HG02763 (cell line): ENCODE results near the gene ANXA8.
A peak's percentile ranks its signal among the peaks of the same experiment; 100 is the strongest.
"Not testable (repeated sequence)": the region's sequence is repeated elsewhere in the genome, so short reads cannot be mapped to it uniquely, and the experiment has no call there.

ENCODE experiments used
- ATAC-seq: cut with Tn5 transposase; IDR thresholded peaks from one replicate; pipeline ENCODE4 v1.9.1; 2021; ENCODE audit warnings: mild to moderate bottlenecking, moderate library complexity; ENCODE audit not compliant: unreplicated experiment

ANXA8 gene

DNA sequence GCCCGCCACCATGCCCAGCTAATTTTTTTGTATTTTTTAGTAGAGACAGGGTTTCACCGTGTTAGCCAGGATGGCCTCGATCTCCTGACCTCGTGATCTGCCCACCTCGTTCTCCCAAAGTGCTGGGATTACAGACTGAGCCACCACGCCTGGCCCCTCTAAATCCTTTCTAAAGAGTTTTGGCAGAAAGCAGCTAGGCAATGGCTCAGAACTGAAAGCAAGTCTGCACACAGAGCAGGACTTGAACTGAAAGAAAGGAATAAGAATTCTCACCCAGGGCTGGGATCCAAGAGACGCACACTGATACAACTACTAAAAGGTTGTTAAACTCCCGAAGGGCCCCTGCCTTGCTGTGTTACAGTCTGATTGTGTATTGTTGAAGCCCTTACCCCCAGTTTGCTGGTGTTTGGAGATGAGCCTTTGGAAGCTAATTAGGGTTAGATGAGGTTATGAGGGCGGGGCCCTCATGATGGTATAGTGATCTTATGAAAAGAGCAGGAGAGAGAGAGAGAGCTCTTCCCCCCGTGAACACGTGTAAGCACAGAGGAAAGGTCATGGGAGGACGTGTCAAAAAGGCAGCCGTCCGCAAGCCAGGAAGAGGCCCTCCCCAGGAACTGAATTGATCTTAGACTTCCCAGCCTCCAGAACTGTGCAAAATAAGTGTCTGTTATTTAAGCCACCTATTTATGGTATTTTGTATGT is 18.5 kb downstream of the ANXA8 start:
- ATAC-seq, result not testable (repeated sequence)

DNA sequence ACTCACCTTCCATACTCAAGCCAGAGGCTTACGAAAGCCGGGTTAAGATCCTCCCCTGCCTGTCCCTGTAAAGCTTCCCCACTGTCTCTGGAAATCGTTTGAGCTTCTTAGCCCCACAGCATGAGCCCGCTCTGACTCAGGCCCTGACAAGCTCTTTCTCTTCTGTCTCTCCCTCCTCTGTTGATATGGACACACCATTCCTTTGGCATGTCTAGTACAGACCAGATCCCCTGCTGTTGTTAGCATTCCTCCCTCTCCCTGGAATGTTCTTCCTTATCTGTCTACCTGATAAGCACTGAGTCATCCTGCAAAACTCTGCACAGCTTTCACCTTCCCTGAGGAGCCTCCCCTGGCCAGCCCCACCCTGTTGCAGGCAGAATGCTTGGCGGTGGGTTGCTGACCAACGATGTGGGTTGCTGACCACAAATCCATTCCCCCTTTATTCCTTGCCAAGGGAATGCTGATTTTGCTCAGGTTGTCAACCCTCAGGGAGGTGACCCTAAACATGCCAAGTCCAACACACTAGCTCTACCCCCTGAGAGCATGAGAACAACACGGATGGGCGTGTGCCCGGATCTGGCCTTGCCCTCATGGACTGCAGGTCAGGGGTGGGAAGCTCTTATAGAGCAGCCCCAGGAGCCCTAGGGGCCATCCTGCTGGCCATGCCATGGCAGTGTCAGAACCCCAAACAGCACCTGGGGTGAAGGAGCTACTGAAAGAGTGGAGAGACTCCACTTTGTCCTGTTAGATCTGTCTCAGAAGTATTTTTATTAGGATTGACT is 21.1 kb downstream of the ANXA8 start:
- not testable (repeated sequence) for ATAC-seq

DNA sequence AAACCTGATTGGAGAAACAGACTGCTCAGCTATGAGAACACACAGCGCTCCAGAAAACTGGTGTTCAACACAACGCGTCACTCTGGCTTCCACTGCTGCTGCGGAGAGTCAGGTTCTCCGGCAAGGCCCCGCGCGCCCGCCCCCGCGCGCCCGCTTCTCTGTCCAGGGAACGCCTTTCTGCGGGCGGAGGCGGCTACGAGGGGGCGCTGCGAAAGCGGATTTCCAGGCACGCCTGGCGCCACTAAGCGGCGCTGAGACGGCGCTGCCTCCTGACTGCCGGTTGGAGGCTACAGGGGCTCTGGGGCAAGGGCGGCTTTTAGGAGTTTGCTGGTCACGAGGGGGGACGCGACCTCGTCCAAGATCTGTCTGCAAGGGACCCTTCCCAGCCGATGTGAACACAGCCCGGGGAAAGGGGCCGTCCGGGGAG is 22.6 kb downstream of the ANXA8 start:
- peak; percentile 61 for ATAC-seq

GRCh38 chr10:47458466-47459154 is 25.3 kb downstream of the ANXA8 start:
- no peak for ATAC-seq

GRCh38 chr10:47457826-47458225 is 26.1 kb downstream of the ANXA8 start:
- no peak for ATAC-seq

DNA sequence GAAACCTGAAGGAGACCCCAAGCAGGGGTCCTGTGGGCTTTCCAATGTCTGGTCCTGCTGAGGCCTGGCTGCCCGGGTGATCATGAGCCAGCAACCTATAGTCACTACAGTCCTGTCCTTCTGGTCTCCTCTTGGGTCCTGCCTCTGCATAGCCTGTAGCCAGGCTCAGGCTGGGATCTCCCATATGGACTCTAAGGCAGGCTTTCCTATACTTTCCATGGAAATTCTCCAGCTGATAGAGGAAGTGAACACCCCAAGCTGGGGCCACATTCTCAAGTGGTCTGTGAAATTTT is 26.4 kb downstream of the ANXA8 start:
- no peak for ATAC-seq

- no peak for ATAC-seq
Measured at GRCh38 chr10:47456794-47457527, 27.0 kb downstream of the ANXA8 start.

DNA sequence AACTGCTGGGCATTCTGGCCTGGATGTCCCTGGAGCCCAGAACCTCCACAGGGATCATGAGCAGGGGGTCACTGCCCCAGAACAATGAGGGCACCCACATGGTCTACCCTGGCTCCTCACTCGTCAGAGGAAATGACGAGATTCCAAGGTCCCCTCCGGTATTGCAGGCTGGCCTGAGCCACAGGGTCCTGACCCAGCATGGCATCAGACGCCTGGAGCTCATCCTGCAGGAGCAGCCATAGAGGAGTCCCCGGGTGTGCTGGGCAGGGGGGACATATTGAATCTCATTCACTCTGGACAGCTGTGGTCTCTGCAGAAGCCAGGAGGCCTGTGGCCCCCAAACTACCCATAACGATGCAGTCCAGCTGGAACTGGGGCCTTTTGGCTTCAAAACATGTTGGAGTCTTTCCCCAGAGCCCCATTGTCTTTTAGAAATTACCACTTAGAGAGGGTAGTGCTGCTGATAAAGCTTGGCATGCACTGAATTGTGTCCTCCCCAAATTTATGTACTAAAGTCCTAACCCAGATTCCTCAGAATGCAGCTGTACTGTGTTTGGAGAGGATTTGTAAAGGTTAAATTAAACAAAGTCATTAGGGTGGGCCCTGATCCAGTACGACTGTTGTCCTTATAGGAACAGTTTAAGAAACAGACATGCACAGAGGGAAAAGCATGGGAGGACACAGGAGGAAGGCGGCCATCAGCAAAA is 27.7 kb downstream of the ANXA8 start:
- ATAC-seq, result no peak

- ATAC-seq, result not testable (repeated sequence)
Measured at GRCh38 chr10:47455350-47456078, 28.4 kb downstream of the ANXA8 start.

DNA sequence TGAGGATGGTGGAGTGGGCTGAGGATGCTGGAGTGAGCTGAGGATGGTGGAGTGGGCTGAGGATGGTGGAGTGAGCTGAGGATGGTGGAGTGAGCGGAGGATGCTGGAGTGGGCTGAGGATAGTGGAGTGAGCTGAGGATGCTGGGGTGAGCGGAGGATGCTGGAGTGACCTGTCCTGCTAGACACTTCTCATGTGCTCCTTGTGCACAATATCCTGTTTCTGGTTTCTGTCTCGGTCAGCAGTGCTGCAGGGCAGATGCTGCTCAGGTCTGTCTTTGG is 29.2 kb downstream of the ANXA8 start:
- no peak for ATAC-seq

DNA sequence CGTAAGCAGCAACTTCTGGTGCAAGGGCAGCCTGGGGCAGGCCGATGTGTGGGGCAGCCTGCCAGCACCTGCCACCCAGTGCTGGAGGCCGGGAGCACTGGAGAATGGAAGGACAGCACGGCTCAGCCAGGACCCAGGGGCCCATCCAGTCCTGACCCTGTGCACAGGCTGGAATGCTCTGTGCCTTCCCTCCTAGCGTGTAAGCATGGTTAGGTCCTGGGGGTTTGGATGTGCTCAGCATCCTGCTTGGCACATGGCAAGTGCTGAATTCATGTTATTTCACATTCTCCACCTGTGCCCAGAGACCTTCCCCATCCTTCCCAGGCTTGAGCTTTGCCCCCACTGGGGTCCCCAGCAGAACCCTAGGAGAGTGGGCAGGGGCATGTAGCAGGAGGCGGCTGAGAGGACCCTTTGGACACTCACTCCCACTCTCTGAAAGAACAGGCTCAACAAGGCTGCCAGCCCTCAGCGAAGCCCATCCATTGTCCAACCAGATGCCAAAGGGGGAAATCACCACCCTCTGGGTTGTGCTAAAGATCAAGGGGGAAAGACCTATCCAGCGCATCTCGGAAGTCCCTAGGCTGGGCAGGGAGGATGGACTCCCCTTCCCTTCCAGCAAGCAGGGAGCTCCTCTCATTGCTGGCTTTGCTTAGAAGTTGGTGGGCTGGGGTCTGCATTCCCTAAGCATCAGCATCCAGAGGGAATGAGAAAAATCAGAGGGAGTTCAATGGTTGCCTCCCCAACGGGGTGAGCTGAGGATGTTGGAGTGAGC is 29.7 kb downstream of the ANXA8 start:
- no peak for ATAC-seq

DNA sequence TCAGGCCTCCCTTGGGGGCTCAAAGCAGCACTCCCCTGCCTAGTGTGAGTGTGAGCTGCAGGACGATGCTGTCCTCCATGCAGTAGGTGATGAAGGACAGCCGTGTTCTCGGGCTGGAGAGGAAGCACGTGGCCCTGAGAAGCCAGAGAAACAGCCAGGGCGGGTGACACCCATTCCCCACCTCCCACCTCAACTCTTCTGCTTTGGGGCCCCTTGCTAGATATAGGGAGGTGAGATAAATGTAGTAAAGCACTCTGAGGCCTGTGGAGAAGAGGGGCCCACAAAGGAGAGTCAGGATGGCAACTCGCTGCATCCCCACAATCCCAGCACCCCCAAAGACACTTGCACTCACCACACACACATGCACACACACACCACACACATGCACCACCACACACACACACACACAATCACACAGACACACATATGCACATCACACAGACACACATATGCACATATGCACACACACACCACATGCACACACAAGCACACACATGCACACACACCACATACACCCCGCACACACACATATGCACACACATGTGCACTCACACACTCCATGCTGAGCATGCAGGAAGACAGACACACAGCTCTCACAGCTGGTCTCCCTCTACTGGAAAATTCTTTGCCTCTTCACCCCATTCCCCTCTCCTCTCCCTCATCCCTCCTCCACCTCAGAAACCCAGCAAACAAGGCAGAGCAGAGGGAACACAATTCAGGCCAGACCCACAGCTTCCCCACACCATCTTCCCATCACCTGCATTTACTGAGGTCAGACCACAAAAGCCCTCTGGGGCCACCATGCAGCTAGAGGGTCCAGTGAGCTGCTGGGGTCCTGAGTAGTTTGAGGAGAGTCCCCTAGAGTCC is 30.5 kb downstream of the ANXA8 start:
- no peak for ATAC-seq

- ATAC-seq, result no peak
Measured at GRCh38 chr10:47452495-47453140, 31.3 kb downstream of the ANXA8 start.

DNA sequence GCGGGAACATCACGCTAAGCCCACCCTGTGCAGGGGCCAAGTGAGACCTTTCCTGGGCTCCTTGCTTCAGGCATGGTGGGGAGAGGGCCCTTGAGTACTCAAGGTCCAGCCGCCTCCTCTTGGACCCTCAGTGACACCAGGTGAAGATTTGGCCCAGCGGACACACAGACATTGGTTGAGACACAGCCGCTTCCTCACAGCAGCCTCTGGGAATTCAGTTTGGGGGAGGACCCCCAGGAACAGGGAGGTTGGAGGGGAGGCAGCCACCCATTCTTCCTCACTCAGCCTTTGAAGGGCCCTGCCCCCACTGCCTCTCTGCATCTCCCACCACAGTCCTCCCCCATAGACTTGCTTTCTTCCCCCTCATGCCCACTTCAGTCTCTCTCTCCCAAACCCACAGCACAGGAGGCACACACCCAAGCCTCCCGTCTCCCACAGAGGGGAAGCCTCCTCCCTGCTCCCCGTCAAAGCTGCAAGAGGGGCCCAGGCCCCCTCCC is 31.9 kb downstream of the ANXA8 start:
- ATAC-seq, result no peak

DNA sequence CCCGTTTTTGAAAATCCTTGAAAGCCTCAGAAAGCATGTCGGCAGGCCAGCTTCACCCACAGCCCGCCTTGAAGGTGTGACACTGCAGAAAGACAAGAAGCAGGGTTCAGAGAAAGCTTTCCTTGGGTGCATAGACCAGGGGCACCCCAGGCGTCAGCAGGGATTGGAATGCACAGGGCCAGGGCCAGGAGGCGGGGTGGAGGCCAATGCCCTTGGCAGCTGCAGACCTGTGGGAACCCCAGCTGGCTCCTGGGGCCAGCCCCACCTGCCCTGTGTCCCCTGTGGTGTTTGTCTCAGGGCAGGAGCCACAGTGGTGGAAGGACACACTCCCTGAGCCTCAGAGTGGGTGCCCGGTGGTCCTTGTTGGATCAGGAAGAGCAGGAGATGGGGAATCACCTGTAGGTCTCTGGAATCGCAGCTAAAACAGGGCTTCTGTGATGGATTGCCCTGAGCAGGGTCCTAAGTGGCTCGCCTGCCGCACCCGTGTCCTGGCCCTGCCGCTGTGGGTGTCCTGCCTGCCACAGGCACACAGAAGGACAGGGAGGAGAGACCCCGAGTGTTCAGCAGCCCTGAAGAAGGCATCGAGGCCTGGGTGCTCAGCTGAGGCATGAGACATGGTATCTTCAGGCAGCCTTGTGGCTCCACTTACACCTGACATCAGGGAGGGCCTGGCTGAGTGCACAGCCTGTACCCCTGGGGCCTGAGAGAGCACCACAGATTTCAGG is 32.5 kb downstream of the ANXA8 start:
- ATAC-seq, result no peak

GRCh38 chr10:47450442-47450841 is 33.5 kb downstream of the ANXA8 start:
- no peak for ATAC-seq

DNA sequence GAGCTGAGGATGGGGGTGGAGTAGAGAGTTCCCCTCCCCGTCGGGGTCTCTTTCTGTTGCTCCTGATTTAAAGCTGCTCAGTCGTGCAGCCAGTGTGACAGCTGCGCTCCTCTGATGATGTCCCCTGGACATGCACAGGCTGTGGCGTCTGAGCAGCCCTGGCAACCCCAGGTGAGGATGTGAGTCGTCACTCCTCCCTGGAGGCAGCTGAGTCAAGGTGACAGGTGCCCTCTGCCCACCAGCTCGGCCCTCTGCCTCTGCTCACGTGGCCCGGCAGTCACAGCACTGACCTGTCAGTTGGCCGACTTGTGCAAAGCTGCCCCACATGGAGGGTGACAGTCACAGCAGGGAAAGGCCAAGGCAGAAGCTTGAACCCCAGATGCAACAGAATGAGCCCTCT is 33.9 kb downstream of the ANXA8 start:
- ATAC-seq, result no peak
